GM12892 (cell line): ENCODE results near the gene SSH2.

Experiments
- POLR2A ChIP-seq: IDR thresholded peaks from 2 replicates; pipeline ENCODE4 v1.6.1; 2011; ENCODE audit warnings: low read depth, low read length, control low read depth
- POLR2AphosphoS5 ChIP-seq: IDR thresholded peaks from 2 replicates; pipeline ENCODE4 v1.6.1; 2011; ENCODE audit warnings: low read depth, low read length, control low read depth

DNA sequence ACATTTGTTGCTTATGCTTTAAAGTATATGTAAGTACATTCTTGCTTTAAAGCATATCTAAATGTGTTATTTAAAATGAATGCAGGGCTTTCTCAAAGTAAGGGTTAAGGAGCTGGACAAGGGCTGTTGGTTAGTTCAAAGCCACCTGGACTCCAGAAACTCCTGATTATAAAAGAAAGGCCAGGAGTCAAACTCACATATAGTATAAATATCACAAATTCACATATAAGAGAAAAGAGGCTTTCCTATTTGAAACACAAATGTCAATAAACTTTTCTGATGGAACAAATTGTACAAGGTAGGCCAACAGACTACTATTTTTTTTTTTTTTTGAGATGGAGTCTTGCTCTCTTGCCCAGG lies 222.8 kb downstream of the SSH2 start:
- no peak for TF ChIP-seq POLR2A
- TF ChIP-seq POLR2AphosphoS5: no peak
